ENCODE results near the gene MARCHF5.
A peak's percentile ranks its signal among the peaks of the same experiment; 100 is the strongest.

The MARCHF5 gene, protein sequence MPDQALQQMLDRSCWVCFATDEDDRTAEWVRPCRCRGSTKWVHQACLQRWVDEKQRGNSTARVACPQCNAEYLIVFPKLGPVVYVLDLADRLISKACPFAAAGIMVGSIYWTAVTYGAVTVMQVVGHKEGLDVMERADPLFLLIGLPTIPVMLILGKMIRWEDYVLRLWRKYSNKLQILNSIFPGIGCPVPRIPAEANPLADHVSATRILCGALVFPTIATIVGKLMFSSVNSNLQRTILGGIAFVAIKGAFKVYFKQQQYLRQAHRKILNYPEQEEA

DNA sequence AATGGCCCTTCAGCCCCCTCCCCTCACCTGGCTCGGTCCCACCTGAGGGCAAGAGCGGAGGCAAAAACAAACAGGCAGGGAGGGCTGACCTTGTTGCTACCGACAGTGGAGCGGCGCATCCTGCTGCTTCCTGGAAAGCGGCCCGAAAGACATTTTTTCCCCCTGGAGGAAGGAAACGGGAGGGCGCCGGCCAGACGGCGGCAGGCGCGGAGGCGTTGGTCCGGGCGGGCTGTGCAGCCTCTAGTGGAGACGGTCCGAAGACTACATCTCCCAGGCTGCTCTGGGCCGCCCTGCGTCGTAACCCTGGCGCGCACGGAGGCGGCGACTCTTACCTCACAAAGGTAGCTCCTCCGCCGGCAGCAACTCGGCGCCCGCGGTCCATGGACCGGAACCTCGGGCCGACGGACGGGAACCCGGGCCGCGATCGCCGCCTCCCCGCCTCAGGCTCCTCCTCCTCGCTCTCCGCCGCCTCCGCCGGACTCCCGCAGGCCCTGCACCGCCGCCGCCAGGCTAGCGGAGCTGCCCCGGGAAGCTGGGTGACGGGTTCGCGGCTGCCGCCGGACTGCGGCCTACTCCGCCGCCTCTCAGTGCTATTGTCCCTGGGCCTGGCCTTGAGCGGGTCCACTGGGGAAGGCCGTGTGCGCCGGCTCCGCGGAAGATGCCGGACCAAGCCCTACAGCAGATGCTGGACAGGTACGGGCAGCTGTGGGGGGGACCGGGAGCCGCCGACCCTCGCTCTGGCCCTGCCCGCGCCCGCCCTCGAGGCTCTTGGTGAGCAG lies at the start of gene MARCHF5, which contains the start of gene CPEB3:
MARCHF5 (plus strand) TSS at position 331 of the 779 bp plus-strand sequence; CDS start at position 659, 328 bp downstream.
CPEB3 (minus strand) TSS at position 242 of the 779 bp plus-strand sequence. CDS start 50,728 bp downstream, outside the sequence.
- DNase-seq (ENCODE audit: low spot score): peak; percentile 96

DNA sequence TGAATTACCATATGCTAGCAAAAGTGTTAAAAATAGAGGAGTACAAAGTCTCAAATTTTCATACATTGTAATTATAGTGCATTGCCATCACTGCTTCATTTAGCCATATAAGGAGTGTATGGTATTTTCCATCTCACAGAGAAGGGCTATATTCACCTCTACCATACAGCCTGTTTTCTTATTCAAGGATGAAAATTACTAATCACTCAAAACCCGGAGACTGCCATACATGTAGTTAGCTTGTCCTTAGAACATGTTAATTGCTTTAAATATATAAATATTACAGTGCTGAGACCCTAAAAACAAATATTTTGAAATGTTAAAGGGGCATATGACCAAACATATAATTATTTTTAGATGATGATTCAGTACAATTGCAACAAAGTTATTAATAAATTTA lies 49.5 kb upstream of the MARCHF5 start:
- DNase-seq (ENCODE audit: low spot score): no peak

DNA sequence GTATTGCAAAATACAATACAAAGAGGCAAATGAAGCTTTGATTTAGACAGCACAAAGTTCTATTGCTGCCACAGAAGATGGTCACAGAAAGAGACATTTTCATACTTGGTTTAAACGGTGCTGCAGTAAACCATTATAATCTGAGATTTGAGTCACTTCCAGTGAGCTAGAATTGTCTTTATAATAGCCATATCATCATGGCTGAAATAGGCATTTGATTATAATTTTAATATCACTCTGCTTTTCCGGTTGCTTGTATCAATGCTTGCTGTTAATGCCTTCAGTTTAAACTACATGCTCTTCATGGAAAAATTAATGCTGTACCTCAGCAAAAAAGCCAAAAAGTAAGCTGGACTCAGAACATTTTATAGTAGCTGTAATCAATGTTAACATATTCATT lies 48.6 kb upstream of the MARCHF5 start:
- peak; percentile 28 for DNase-seq (ENCODE audit: low spot score)

DNA sequence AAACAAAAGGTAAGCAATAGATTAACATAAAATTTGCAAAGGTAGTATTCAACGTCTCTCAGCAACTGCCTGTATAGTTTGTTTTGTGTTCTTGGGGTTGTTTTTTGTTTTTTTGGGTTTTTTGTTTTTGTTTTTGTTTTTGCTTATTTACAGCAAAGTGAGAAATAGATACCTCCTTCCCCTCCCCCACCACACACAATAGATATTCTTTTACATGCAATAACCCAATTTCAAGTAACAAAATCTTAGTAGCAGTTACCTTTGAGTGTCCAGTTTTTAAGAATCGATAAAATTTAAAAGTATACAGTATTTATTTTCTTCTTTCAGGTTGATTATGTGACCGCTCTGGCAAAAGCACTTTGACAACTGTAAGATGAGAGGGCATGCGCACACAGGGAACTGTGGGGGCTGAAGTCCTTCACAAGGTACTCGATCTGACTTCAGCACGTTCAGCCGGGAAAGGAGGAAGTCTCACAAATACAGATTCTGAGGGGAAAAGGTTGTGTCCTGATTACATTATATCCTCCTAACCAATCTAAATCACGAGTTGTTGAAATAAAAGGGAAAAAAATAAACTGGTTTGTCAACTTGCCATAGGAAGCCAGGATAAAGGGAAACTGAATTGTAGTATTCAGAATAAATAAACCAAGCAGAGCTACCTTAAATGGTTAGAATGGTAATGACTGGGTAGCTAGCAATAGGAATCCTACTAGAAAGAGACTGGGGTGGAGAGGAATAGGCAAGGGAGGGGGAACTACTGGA lies 47.9 kb upstream of the MARCHF5 start:
- DNase-seq (ENCODE audit: low spot score): peak; percentile 94

DNA sequence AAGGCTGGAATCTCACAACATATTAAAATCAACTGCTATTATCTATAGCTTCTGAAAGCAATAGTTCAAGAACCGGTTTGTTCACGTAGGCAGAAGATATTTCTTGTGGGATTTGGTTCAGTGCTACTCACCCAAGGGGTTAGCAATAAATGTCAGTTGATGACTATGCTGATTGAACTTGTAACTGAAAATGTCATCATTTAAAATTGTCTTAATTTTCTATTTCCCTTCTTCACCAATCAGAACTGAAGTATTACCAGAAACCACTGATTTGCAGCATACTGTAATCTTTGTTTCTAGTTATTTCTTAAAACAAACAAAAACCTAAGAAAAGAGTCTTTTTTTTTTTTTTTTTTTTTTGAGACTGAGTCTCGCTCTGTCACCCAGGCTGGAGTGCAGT lies 46.2 kb upstream of the MARCHF5 start:
- DNase-seq (ENCODE audit: low spot score): no peak

DNA sequence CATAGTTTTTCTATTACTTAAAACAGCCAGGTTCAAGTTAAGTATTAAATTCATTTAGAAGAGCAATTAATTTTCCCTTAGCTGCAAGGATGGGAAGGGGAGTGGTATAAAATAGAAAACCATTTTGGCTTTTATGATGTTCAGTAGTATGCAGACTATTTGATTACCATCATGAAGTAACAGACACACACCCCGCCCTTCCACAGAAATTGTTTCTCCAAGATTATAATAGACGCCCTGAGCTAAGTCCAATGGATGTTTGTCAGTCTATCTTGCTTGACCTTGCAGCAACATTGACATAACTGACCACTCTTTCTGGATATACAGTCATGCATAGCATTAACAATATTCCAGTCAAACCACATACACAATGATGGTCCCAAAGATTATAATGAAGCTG lies 42.4 kb upstream of the MARCHF5 start:
- DNase-seq (ENCODE audit: low spot score): no peak

DNA sequence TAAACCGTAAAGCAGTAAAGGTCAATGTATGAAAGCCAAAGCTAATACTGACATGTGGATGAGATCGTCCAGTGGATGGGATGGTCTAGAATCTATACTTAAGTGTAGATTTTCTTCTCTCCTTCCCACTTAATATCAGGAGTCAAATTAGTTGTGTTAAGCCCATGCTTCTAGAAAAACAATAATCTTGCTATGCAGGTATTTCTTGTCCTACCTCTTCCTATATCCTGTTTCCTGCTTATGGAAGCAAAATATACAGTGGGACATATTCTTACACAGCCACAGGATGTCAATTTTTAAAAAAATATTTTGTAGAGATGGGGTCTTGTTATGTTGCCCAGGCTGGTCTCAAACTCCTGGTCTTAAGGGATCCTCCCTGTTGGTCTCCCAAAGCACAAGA lies 27.6 kb upstream of the MARCHF5 start:
- no peak for DNase-seq (ENCODE audit: low spot score)

DNA sequence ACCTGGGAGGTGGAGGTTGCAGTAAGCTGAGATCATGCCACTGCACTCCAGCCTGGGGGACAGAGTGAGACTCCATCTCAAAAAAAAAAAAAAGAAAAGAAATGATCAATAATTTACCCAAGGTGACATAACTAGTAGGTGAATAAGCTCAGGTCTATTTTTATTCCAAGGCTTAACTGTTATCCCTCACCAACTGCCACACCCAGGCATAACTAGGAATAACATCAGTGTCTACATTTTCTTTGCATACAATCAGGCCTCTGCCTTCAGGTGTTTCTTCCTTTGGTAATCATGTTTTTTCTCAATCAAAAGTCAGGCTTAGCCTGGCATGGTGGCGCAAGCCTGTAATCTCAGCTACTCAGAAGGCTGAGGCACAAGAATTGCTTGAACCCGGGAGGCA lies 26.7 kb upstream of the MARCHF5 start:
- no peak for DNase-seq (ENCODE audit: low spot score)

DNA sequence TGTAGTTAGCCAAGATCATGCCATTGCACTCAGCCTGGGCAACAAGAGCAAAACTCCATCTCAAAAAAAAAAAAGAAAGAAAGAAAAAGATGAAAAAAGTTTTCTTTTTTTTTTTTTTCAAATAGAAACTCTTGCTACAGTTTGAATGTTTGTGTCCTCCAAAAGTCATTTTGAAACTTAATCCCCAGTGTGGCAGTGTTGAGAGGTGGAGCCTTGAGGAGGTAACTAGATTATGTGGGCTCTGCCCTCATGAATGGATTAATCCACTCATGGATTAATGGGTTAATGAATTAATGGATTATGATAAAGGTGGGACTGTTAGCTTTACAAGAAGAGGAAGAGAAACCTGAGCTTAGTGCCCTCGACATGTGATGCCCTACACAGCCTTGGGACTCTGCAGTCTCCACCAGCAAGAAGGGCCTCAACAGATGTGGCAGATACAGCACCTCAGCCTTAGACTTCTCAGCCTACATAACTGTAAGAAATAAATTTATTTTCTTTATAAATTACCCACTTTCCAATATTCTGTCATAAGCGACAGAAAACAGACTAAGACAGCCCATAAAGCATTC lies 25.2 kb upstream of the MARCHF5 start:
- no peak for DNase-seq (ENCODE audit: low spot score)

DNA sequence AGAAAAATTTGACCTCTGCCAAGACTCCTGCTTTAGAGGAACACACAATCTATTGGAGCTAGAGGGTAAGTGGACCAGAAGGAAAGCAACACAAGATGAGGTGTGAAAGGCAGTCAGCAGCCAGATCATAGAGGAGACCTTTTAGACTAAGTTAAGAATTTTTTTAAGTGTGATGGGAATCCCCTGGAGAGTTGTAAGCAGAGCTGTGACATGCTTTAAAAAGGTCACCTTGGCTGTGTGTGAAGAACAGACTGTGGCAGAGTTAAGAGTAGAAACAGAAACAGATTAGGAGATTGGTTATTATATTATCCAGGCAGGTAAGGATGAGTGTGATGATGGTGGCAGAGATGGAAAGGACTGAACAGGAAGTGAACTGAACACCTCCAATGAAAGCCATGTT lies 23.6 kb upstream of the MARCHF5 start:
- no peak for DNase-seq (ENCODE audit: low spot score)

DNA sequence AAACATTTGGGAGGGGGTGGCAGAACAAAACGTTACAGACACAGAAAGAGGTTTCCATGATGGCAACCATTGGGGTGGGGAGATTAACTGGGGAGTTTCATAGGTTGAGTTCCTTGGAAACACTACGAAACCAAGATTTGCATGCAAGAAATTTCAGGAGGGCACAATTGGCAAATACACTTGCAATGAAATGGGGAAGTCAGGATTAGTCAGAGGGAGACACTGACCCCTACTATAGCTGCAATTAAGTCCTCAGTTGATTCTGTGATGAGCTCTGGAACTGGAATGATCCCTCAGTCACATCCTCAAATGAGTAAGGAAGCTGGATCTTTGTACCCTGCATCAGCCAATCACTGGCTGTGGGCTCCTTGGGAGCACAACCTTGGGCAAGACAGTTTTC lies 22.2 kb upstream of the MARCHF5 start:
- no peak for DNase-seq (ENCODE audit: low spot score)

DNA sequence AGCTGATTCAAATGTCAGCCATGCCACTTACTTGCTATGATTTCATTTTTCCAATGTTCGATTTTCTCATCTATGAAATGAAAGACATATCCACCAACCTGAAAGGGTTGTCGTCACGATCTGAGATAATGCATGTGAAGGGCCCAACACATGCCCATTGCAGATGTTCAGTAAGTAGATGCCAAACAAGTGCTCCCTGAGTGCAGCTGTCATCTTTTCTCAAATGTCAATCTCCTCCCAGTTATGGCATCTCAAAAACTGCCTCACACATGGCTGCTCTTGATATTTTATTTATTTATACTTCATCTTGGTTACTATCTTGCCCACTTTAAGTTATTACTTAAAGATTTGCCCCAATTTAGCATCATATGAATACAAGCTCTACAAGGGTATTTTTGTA lies 16.9 kb upstream of the MARCHF5 start:
- DNase-seq (ENCODE audit: low spot score): no peak

DNA sequence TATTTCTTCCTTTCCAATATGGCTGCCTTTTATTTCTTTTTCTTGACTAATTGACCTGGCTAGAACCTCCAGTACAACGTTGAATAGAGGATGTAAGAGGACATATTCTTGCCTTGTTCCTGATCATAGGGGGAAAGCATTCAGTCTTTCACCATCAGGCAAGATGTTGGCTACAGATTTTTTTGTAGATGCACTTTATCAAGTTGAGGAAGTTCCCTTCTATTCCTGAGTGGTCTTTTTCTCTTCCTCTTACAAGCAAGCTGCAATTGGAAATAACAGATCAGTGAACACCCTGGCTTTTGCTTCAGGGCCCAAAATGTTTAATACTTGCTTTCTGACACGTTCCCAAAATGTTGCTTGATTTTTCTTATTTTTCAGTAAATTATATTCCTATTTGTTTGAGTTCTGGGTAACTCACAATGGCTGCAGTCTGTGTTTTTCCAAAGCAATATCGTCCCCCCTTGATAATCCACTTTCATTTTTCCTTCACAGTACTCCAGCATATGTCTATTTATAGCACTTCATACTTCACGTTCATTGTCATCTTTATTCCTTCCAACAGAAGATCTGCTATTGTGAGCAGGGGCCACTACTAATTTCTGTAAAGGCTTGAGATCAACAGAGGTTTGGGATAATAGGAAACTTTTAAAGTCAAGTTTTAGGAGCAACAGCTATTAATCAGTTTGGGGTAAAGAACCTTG lies 11.8 kb upstream of the MARCHF5 start:
- DNase-seq (ENCODE audit: low spot score): no peak

DNA sequence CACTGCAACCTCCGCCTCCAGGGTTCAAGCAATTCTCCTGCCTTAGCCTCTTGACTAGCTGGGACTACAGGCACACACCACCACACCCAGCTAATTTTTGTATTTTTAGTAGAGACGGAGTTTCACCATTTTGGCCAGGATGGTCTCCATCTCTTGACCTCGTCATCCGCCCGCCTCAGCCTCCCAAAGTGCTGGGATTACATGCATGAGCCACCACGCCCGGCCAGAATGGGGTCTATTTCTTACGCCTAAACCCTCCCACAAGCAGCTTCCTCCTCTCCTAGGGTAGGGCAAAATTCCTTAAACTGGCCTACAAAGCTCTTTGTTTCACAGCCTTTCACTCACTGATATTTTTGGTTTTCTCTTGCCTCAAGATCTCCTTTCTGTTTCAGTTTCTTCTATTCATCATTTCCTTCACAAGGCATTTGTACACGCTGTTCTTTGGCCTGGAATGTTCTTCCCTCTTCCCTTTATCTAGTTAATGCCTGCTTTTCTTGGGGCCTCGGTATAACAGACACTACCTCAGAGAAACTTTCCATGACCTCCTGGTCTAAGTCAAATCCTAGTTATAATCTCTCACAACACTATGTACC lies 6.8 kb upstream of the MARCHF5 start:
- DNase-seq (ENCODE audit: low spot score): no peak

DNA sequence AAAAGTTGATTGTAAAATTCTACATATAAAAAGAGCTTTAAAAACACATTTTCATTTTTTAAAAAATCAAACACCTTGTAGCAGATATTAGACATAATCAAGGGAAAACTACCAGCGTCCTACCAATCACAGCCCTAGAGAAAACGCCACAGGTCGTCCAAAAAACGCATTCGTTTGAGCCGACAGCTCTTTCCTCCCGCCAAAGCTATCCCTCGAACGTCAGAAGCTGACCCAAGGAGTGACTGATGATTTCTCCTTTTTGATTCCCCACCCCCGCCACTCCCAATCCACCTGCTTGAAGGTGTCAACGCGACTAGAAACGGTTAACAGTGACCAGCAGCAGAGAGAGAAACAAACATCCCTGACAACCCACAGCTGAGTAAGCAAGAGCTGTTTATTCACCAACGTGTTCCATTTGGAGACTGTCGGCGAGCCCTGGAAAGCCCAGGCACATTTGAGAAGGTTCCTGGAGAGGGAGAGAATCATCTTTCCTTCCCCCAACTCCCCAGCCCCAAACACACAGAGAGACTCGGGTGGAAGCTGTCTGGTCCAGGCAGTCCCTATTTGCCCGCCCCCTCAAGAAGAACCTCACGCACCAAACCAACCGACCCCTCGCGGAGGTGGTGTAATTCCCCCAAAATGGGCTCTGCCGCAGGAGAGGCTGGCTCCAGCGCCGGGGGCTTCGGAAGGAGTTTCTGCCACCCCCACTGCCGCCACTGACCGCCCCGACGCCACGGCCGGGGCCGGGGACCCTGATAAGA lies 711 bp upstream of the MARCHF5 start:
- peak; percentile 70 for DNase-seq (ENCODE audit: low spot score)

DNA sequence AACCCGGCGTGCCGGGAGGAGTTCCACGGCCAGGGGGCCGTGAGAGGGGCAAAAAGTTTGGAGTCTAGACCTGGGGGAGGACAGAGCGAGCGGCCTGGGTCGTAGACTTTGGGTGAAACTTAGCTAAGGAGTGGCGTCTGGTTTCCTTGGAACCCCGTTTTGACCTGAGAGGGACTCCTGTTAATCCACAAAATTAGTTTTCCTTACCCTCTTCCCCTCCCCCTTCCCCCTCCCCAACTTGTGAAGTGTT lies 574 bp downstream of the MARCHF5 start:
- DNase-seq (ENCODE audit: low spot score): no peak

DNA sequence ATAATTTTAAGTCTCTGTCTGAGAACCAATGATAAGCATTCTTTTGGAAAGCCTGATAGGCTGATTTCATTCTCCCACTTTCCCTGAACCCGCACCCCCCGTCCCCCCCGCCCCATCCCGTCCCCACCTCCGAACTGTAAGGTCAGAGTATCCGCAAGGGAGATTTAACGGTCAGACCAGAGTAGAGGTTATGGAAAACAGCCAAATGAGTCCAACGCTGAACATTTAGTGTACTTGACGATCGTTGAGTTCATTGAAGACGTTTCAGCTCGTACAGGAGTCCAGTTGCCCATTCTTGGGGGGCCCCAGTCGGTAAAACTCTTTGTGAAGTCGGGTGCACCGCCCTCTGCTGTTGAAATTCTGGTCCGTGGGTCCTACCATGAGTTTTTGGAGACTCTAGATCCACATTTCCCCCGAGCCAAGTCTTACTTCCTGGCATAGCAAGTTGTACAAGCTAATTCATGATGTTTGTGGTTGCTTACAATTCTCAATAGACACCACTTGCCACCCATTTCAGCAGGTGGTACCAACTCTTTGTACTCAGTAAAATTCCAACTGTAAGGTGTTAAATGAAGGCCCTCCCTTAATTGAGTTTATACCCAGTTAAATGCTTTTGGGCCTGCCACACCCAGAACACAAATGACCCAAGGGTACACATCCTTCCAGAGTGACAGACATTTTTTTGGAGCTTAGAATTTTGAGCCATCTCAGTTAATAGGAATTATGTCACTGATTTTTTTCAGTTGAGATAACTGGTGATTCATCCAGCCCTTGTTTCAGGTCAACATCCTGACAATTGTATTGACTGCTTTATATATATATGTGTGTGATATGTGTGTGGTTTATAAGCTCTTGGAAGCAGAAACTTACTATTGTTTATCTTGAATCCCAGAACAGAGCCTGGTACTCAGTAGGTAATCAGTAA lies 1.2 kb downstream of the MARCHF5 start:
- peak; percentile 46 for DNase-seq (ENCODE audit: low spot score)

DNA sequence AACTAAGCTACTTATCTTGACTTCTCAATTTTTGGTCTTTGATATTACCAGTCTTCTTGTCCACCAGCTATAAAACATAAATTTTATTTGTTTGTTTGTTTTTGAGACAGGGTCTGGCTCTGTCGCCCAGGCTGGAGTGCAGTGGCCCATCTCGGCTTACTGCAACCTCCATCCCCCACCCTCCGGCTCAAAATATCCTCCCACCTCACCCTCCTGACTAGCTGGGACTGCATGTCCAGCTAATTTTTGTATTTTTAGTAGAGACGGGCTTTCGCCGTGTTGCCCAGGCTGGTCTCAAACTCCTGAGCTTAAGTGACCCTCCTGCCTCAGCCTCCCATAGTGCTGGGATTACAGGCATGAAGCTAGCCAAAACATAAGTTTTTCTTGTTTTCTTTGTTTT lies 7.5 kb downstream of the MARCHF5 start:
- DNase-seq (ENCODE audit: low spot score): no peak

DNA sequence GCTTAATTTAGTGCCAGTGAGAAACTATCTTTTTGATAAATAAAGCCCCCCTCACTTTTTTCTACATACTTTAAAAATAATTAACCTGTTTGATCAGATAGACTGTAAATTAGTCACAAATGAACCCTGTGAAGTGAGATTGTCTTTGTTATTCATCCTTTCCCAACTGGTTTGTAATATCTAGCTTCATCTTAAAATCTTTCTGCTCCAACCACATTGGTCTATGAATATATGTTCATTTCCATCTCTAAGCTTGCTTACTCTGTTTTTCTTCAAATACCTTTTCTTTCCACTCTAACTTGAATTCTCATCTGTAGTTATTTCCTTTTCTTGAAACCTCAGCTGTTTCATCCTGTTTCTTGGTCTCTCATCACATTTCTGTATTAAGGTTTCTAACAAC lies 12.1 kb downstream of the MARCHF5 start:
- no peak for DNase-seq (ENCODE audit: low spot score)

DNA sequence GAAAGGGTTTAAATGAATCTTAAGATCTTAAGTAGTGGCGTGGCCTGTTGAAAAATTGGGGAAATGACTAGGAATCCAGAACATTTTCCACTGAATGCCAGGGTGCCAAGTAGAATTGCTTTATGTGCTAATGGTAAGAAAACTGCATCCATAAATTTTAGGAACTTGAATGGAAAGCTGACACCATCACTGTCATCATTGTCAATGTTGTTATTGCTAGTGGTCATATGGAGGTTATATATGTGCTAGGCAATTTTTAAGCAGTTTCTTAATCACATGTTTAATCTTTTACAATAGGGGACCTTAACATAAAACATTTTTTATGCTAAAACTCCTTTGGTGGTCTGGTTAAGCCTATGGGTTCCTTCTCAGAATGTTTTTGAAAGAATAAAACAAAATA lies 13.1 kb downstream of the MARCHF5 start:
- DNase-seq (ENCODE audit: low spot score): no peak
